Stimulated activated CD4-positive, alpha-beta T cell treated with anti-CD3 and anti-CD28 coated beads, Interleukin-4, amount 100 ng/mL, for 1 hour (primary cell): ENCODE results near the gene GRIK3.

Experiments used
- DNase-seq: peaks from one replicate; pipeline ENCODE4 v3.0.0-alpha.2; 2020

The GRIK3 gene

GRCh38 chr1:37010011-37010410 lies 24.3 kb downstream of the GRIK3 start:
- DNase-seq: no peak

GRCh38 chr1:37009521-37009920 lies 24.8 kb downstream of the GRIK3 start:
- DNase-seq: no peak

- no peak for DNase-seq
Measured at GRCh38 chr1:37006132-37006868, 28.0 kb downstream of the GRIK3 start.

GRCh38 chr1:37002898-37003297 lies 31.4 kb downstream of the GRIK3 start:
- DNase-seq: no peak

- no peak for DNase-seq
Measured at GRCh38 chr1:37001703-37002102, 32.6 kb downstream of the GRIK3 start.

- DNase-seq: no peak
Measured at GRCh38 chr1:36996106-36996505, 38.2 kb downstream of the GRIK3 start.

- DNase-seq: no peak
Measured at GRCh38 chr1:36994868-36995267, 39.4 kb downstream of the GRIK3 start.

- no peak for DNase-seq
Measured at GRCh38 chr1:36994294-36994693, 40.0 kb downstream of the GRIK3 start.

GRCh38 chr1:36992139-36992943 lies 42.0 kb downstream of the GRIK3 start:
- DNase-seq: no peak

- no peak for DNase-seq
Measured at GRCh38 chr1:36991551-36991950, 42.8 kb downstream of the GRIK3 start.

GRCh38 chr1:36990928-36991327 lies 43.4 kb downstream of the GRIK3 start:
- no peak for DNase-seq

GRCh38 chr1:36989241-36989640 lies 45.1 kb downstream of the GRIK3 start:
- DNase-seq: no peak

- no peak for DNase-seq
Measured at GRCh38 chr1:36988741-36989193, 45.5 kb downstream of the GRIK3 start.

GRCh38 chr1:36988321-36988720 lies 46.0 kb downstream of the GRIK3 start:
- DNase-seq: no peak

- no peak for DNase-seq
Measured at GRCh38 chr1:36987276-36987675, 47.0 kb downstream of the GRIK3 start.

- no peak for DNase-seq
Measured at GRCh38 chr1:36986241-36986985, 47.9 kb downstream of the GRIK3 start.

GRCh38 chr1:36984675-36985074 lies 49.6 kb downstream of the GRIK3 start:
- DNase-seq: no peak

GRCh38 chr1:36984026-36984425 lies 50.3 kb downstream of the GRIK3 start:
- no peak for DNase-seq

- DNase-seq: no peak
Measured at GRCh38 chr1:36982709-36983108, 51.6 kb downstream of the GRIK3 start.

- DNase-seq: no peak
Measured at GRCh38 chr1:36981771-36982622, 52.3 kb downstream of the GRIK3 start.

- no peak for DNase-seq
Measured at GRCh38 chr1:36981126-36981525, 53.2 kb downstream of the GRIK3 start.

GRCh38 chr1:36977731-36978406 lies 56.4 kb downstream of the GRIK3 start:
- no peak for DNase-seq
